GM19239 (cell line): ENCODE results near the gene KY.
"Not testable (repeated sequence)": the region's sequence is repeated elsewhere in the genome, so short reads cannot be mapped to it uniquely, and the experiment has no call there.

Experiments
- DNase-seq: peaks from one replicate; pipeline ENCODE4 v3.0.0; 2011; ENCODE audit warnings: low spot score; ENCODE audit not compliant: insufficient read length
- FAIRE-seq: peaks from 2 replicates; lab custom pipeline; 2011; peaks lifted over from hg19 to GRCh38; lab: Jason Lieb, UNC

The KY gene

GRCh38 chr3:134569899-134570298 lies 80.9 kb downstream of the KY start:
- not testable (repeated sequence) for DNase-seq, FAIRE-seq

DNA sequence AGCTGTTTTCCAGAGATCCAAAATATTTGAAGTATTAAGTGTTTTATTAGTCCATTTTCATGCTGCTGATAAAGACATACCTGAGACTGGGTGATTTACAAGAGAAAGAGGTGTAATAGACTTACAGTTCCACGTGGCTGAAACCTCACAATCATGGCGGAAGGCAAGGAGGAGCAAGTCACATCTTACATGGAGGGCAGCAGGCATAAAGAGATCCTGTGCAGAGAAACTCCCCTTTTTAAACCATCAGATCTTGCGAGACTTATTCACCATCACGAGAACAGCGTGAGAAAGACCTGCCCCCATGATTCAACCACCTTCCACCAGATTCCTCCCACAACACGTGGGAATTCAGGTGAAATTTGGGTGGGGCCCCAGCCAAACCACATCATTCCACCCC lies 82.0 kb downstream of the KY start:
- DNase-seq, result no peak
- no peak for FAIRE-seq

- DNase-seq, result no peak
- FAIRE-seq, result no peak
Measured at GRCh38 chr3:134567605-134568004, 83.2 kb downstream of the KY start.

- no peak for FAIRE-seq
- no peak for DNase-seq
Measured at GRCh38 chr3:134564991-134565390, 85.8 kb downstream of the KY start.

DNA sequence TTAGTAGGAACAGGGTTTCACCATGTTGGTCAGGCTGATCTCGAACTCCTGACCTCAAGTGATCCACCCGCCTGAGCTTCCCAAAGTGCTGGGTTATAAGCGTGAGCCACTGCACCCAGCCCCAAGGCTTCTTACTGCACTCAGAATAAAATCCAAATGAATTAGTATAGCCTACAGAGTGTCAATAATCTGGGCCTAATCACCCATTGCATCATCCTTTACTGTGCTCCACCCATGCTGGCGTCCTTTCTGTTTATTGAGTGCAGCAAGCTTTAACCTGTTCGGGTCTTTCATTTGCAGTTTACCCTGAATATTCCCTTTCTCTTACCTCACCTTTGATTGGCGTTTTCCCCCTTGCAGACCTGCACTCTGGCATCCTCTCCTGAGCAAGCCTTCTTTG lies 87.2 kb downstream of the KY start:
- DNase-seq (no peak), FAIRE-seq (no peak)

- no peak for DNase-seq
- FAIRE-seq, result no peak
Measured at GRCh38 chr3:134562055-134562454, 88.8 kb downstream of the KY start.

DNA sequence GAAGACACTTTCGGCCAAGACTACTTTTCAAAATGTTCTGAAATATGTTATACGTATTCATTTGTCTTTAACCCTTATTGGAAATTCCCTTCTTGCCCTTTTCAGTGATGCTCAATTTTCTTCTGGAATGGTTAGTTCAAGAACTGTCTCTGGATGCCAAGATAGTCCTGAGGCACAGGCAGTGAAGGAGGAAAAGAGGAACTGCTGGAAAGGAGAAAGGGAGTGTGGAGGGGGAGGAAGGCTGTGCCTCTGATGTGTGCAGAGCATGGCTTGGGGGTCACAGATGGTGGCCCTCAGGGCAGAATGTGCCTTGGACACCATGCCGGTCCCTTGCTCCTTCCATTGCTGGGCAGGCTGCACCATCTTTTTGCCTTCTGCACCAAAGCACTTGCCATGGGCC lies 91.2 kb downstream of the KY start:
- FAIRE-seq (no peak), DNase-seq (no peak)
